ENCODE measurements around the gene RAB43. TPM values are rescaled to one million over a fixed set of nuclear protein-coding genes. Genes with fewer than 3 reads are reported as not detected.
A peak's percentile ranks its signal among the peaks of the same experiment; 100 is the strongest.

RAB43 gene
- total RNA-seq, 2 donors from 2014 or later, result 34.5 to 38.1 TPM

- Histone ChIP-seq H3K4me1 (ENCODE audit: control insufficient read depth, insufficient read depth, low read length) (no peaks in the 10 kb centered on the region), H3K9me3 (ENCODE audit: control insufficient read depth, low read length) (no peaks in the 10 kb centered on the region), H3K4me3 (ENCODE audit: low read length) (no peak overlapping the region), H3K9ac (ENCODE audit: extremely low read depth, low read length, poor library complexity, severe bottlenecking) (no peak overlapping the region), H3K27me3 (ENCODE audit: control insufficient read depth, insufficient read depth, low read length, poor library complexity, severe bottlenecking) (no peaks in the 10 kb centered on the region), H3K27ac (ENCODE audit: low read depth, low read length) (no peak overlapping the region), H3K36me3 (ENCODE audit: control insufficient read depth, insufficient read depth, low read length) (no peaks in the 10 kb centered on the region)
- DNase-seq, result peak; percentile 47
- Mint-ChIP-seq H3K9me3 (no peaks in the 10 kb centered on the region), H3K27me3 (ENCODE audit: insufficient read depth) (peaks cover 8% of the 10 kb centered on the region), H3K27ac (no peak overlapping the region), H3K4me1 (peaks cover 10% of the 10 kb centered on the region), H3K36me3 (ENCODE audit: low read depth) (no peaks in the 10 kb centered on the region), H3K4me3 (no peak overlapping the region)
- WGBS, 2 experiments (ENCODE audit: insufficient coverage in 1 of 2, insufficient read length in 1 of 2), result 88 to 89% methylated on average over 6 to 10 of the region's 10 CpGs
- peak; percentile 21 for TF ChIP-seq CTCF (conservative IDR thresholded peaks at IDR 0.05)
Measured at GRCh38 chr3:129038121-129038855, 83.3 kb downstream of the RAB43 start.

Other genes starting within 250 kb of the RAB43 start
- 10 to 100 TPM; 48.0 to 52.1 TPM for gene ACAD9, start 242.2 kb downstream of the RAB43 start, total RNA-seq
- gene CFAP92, start 127.7 kb downstream of the RAB43 start, total RNA-seq, result 1 to 10 TPM; 1.3 to 3.0 TPM
- gene EFCC1, start 120.5 kb downstream of the RAB43 start, total RNA-seq, result under 1 TPM; 0.31 to 0.93 TPM
- gene GP9, start 61.0 kb downstream of the RAB43 start, total RNA-seq, result not detected
- 10 to 100 TPM; 28.9 to 32.9 TPM for gene ISY1, start 39.3 kb upstream of the RAB43 start, total RNA-seq
- gene CNBP, start 62.1 kb upstream of the RAB43 start, total RNA-seq, result 100 to 1,000 TPM; 284 to 343 TPM
- gene COPG1, start 127.8 kb upstream of the RAB43 start, total RNA-seq, result 100 to 1,000 TPM; 151 to 193 TPM
- 10 to 100 TPM; 42.9 to 46.9 TPM for gene HMCES, start 157.1 kb upstream of the RAB43 start, total RNA-seq